ENCODE measurements around the gene HES7. TPM values are rescaled to one million over a fixed set of nuclear protein-coding genes. Genes with fewer than 3 reads are reported as not detected.

The HES7 gene
- total RNA-seq, 1 donor, result not detected

- Histone ChIP-seq H3K4me1 (ENCODE audit: insufficient read depth, low read length) (peaks cover 14% of the 10 kb centered on the region), H3K27me3 (ENCODE audit: insufficient read depth, low read length) (no peaks in the 10 kb centered on the region), H2AFZ (ENCODE audit: low read length) (peak overlapping the region; percentile 36), H3K9me3 (ENCODE audit: low read depth, low read length) (no peaks in the 10 kb centered on the region), H3K27ac (ENCODE audit: low read depth, low read length) (no peak overlapping the region), H3K79me2 (ENCODE audit: insufficient read depth, low read length) (no peaks in the 10 kb centered on the region), H4K20me1 (ENCODE audit: insufficient read depth, low read length) (peaks cover 7% of the 10 kb centered on the region), H3K36me3 (ENCODE audit: insufficient read depth, low read length) (peaks cover 28% of the 10 kb centered on the region), H3K4me2 (ENCODE audit: insufficient read depth, low read length) (peak overlapping the region; percentile 84), H3K4me3 (ENCODE audit: insufficient read depth, low read length) (peak overlapping the region; percentile 46)
- DNase-seq (ENCODE audit: insufficient read length, low spot score, missing footprints), result peak; percentile 55
- TF ChIP-seq, protein P1, sequence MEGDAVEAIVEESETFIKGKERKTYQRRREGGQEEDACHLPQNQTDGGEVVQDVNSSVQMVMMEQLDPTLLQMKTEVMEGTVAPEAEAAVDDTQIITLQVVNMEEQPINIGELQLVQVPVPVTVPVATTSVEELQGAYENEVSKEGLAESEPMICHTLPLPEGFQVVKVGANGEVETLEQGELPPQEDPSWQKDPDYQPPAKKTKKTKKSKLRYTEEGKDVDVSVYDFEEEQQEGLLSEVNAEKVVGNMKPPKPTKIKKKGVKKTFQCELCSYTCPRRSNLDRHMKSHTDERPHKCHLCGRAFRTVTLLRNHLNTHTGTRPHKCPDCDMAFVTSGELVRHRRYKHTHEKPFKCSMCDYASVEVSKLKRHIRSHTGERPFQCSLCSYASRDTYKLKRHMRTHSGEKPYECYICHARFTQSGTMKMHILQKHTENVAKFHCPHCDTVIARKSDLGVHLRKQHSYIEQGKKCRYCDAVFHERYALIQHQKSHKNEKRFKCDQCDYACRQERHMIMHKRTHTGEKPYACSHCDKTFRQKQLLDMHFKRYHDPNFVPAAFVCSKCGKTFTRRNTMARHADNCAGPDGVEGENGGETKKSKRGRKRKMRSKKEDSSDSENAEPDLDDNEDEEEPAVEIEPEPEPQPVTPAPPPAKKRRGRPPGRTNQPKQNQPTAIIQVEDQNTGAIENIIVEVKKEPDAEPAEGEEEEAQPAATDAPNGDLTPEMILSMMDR (IDR thresholded peaks at IDR 0.05; ENCODE audit: extremely low read depth, low read depth, low read length), result no peak
Observed at GRCh38 chr17:8137645-8138373, 13.9 kb upstream of the HES7 start.

- H2AFZ ChIP-seq (ENCODE audit: low read length), result no peak overlapping the region
- H3K4me3 ChIP-seq (ENCODE audit: insufficient read depth, low read length), result no peak overlapping the region
- H3K27ac ChIP-seq (ENCODE audit: low read depth, low read length), result no peak overlapping the region
- peak; percentile 23 for DNase-seq (ENCODE audit: insufficient read length, low spot score, missing footprints)
- peaks cover 9% of the 10 kb centered on the region for H3K4me1 ChIP-seq (ENCODE audit: insufficient read depth, low read length)
- no peaks in the 10 kb centered on the region for H3K36me3 ChIP-seq (ENCODE audit: insufficient read depth, low read length)
- no peaks in the 10 kb centered on the region for H3K9me3 ChIP-seq (ENCODE audit: low read depth, low read length)
- H3K79me2 ChIP-seq (ENCODE audit: insufficient read depth, low read length), result no peaks in the 10 kb centered on the region
- no peaks in the 10 kb centered on the region for H4K20me1 ChIP-seq (ENCODE audit: insufficient read depth, low read length)
- TF ChIP-seq, protein P1 (IDR thresholded peaks at IDR 0.05; ENCODE audit: extremely low read depth, low read depth, low read length), result no peak
- H3K4me2 ChIP-seq (ENCODE audit: insufficient read depth, low read length), result no peak overlapping the region
- peaks cover 3% of the 10 kb centered on the region for H3K27me3 ChIP-seq (ENCODE audit: insufficient read depth, low read length)
Observed at GRCh38 chr17:8133941-8134340, 10.0 kb upstream of the HES7 start.

GRCh38 chr17:8133399-8133798 is 9.5 kb upstream of the HES7 start:
- H3K9me3 ChIP-seq (ENCODE audit: low read depth, low read length), result no peaks in the 10 kb centered on the region
- H3K27me3 ChIP-seq (ENCODE audit: insufficient read depth, low read length), result peaks cover 3% of the 10 kb centered on the region
- no peak overlapping the region for H3K4me2 ChIP-seq (ENCODE audit: insufficient read depth, low read length)
- H3K79me2 ChIP-seq (ENCODE audit: insufficient read depth, low read length), result no peaks in the 10 kb centered on the region
- no peaks in the 10 kb centered on the region for H3K36me3 ChIP-seq (ENCODE audit: insufficient read depth, low read length)
- no peak overlapping the region for H3K27ac ChIP-seq (ENCODE audit: low read depth, low read length)
- no peak overlapping the region for H3K4me3 ChIP-seq (ENCODE audit: insufficient read depth, low read length)
- H2AFZ ChIP-seq (ENCODE audit: low read length), result no peak overlapping the region
- no peaks in the 10 kb centered on the region for H4K20me1 ChIP-seq (ENCODE audit: insufficient read depth, low read length)
- H3K4me1 ChIP-seq (ENCODE audit: insufficient read depth, low read length), result peaks cover 8% of the 10 kb centered on the region
- no peak for DNase-seq (ENCODE audit: insufficient read length, low spot score, missing footprints)
- TF ChIP-seq, protein P1 (IDR thresholded peaks at IDR 0.05; ENCODE audit: extremely low read depth, low read depth, low read length), result no peak

GRCh38 chr17:8131844-8132441 is 8.0 kb upstream of the HES7 start:
- Histone ChIP-seq H3K4me1 (ENCODE audit: insufficient read depth, low read length) (peaks cover 4% of the 10 kb centered on the region), H3K79me2 (ENCODE audit: insufficient read depth, low read length) (no peaks in the 10 kb centered on the region), H3K4me2 (ENCODE audit: insufficient read depth, low read length) (no peak overlapping the region), H4K20me1 (ENCODE audit: insufficient read depth, low read length) (no peaks in the 10 kb centered on the region), H3K27me3 (ENCODE audit: insufficient read depth, low read length) (peaks cover 3% of the 10 kb centered on the region), H3K9me3 (ENCODE audit: low read depth, low read length) (no peaks in the 10 kb centered on the region), H3K27ac (ENCODE audit: low read depth, low read length) (no peak overlapping the region), H3K36me3 (ENCODE audit: insufficient read depth, low read length) (no peaks in the 10 kb centered on the region), H2AFZ (ENCODE audit: low read length) (no peak overlapping the region), H3K4me3 (ENCODE audit: insufficient read depth, low read length) (no peak overlapping the region)
- TF ChIP-seq, protein P1 (IDR thresholded peaks at IDR 0.05; ENCODE audit: extremely low read depth, low read depth, low read length), result no peak
- peak; percentile 86 for DNase-seq (ENCODE audit: insufficient read length, low spot score, missing footprints)
